Liver (tissue), 9 donors: ENCODE data around the gene GAD2. TPM values are rescaled to one million over a fixed set of nuclear protein-coding genes. Genes with fewer than 3 reads are reported as not detected.

Experiments used
- DNase-seq: peaks from one replicate; pipeline ENCODE4 v3.0.0-alpha.2; 2017; ENCODE audit warnings: low spot score
- H3K27ac ChIP-seq, 2 donors: one replicate each; pipeline ENCODE4 v1.7.0; 2013; ENCODE audit warnings: inconsistent platforms in 2 of 2, low read length in 2 of 2, control low read depth in 1 of 2, low read depth in 1 of 2, mild to moderate bottlenecking in 1 of 2
- H3K27me3 ChIP-seq, 4 donors: one replicate each; pipeline versions ENCODE4 v1.6.1 to v1.7.0; 2013; ENCODE audit warnings: low read length in 3 of 4, inconsistent platforms in 1 of 4, mild to moderate bottlenecking in 1 of 4, moderate library complexity in 1 of 4; ENCODE audit not compliant: control insufficient read depth in 4 of 4, insufficient read depth in 4 of 4
- H3K36me3 ChIP-seq, 4 donors: one replicate each; pipeline versions ENCODE4 v1.6.1 to v1.7.0; 2013; ENCODE audit warnings: low read length in 3 of 4, mild to moderate bottlenecking in 3 of 4, low read depth in 1 of 4, moderate library complexity in 1 of 4; ENCODE audit not compliant: control insufficient read depth in 4 of 4, insufficient read depth in 3 of 4
- H3K4me1 ChIP-seq, 4 donors: one replicate each; pipeline versions ENCODE4 v1.6.1 to v1.7.0; 2013; ENCODE audit warnings: low read length in 3 of 4, mild to moderate bottlenecking in 3 of 4, moderate library complexity in 1 of 4; ENCODE audit not compliant: control insufficient read depth in 4 of 4, insufficient read depth in 4 of 4
- H3K4me3 ChIP-seq, 3 donors: one replicate each; pipeline versions ENCODE4 v1.6.1 to v1.7.0; 2013; ENCODE audit warnings: low read length in 3 of 3, control low read depth in 1 of 3, low read depth in 1 of 3, mild to moderate bottlenecking in 1 of 3
- H3K9ac ChIP-seq, 2 donors: one replicate each; pipeline ENCODE4 v1.7.0; 2013; ENCODE audit warnings: low read length in 2 of 2, mild to moderate bottlenecking in 2 of 2, moderate library complexity in 2 of 2, control low read depth in 1 of 2, low read depth in 1 of 2
- H3K9me3 ChIP-seq, 4 donors: one replicate each; pipeline versions ENCODE4 v1.6.1 to v1.7.0; 2013; ENCODE audit warnings: low read length in 3 of 4; ENCODE audit not compliant: control insufficient read depth in 4 of 4
- ATF3 ChIP-seq: IDR thresholded peaks from 2 replicates; pipeline ENCODE4 v1.6.1; 2016; ENCODE audit warnings: antibody characterized with exemption
- CTCF ChIP-seq: fragments of 150-350 bp; IDR thresholded peaks from 2 replicates; pipeline ENCODE4 v1.5.1; 2017; ENCODE audit warnings: improper control_type of control experiment, low read depth, low read length; ENCODE audit not compliant: missing input control
- EGR1 ChIP-seq, 2 donors: IDR thresholded peaks; 2 replicates each; pipeline ENCODE4 v1.6.1; 2016 to 2018; ENCODE audit warnings: antibody characterized with exemption in 2 of 2, low read depth in 2 of 2
- FOXA1 ChIP-seq: IDR thresholded peaks from 2 replicates; pipeline ENCODE4 v1.6.1; 2016; ENCODE audit warnings: antibody characterized with exemption
- FOXA2 ChIP-seq: IDR thresholded peaks from 2 replicates; pipeline ENCODE4 v1.6.1; 2016; ENCODE audit warnings: antibody characterized with exemption
- GABPA ChIP-seq, 2 donors: IDR thresholded peaks in 1 of 2; conservative IDR thresholded peaks in 1 of 2; 2 replicates each; pipeline ENCODE4 v1.6.1; 2016; ENCODE audit warnings: antibody characterized with exemption in 2 of 2, mild to moderate bottlenecking in 1 of 2, moderate library complexity in 1 of 2
- HNF4A ChIP-seq, 2 donors: conservative IDR thresholded peaks; 2 replicates each; pipeline ENCODE4 v1.6.1; 2016; ENCODE audit warnings: antibody characterized with exemption in 2 of 2, mild to moderate bottlenecking in 2 of 2
- HNF4G ChIP-seq: IDR thresholded peaks from 2 replicates; pipeline ENCODE4 v1.6.1; 2016; ENCODE audit warnings: antibody characterized with exemption
- JUND ChIP-seq, 2 donors: IDR thresholded peaks; 2 replicates each; pipeline ENCODE4 v1.6.1; 2016; ENCODE audit warnings: antibody characterized with exemption in 2 of 2
- MAX ChIP-seq: IDR thresholded peaks from 2 replicates; pipeline ENCODE4 v1.6.1; 2016; ENCODE audit warnings: antibody characterized with exemption
- NR2F2 ChIP-seq: IDR thresholded peaks from 2 replicates; pipeline ENCODE4 v1.6.1; 2016; ENCODE audit warnings: antibody characterized with exemption
- RAD21 ChIP-seq, 2 donors: IDR thresholded peaks; 2 replicates each; pipeline ENCODE4 v1.6.1; 2016; ENCODE audit warnings: antibody characterized with exemption in 2 of 2, mild to moderate bottlenecking in 2 of 2
- REST ChIP-seq: IDR thresholded peaks from 2 replicates; pipeline ENCODE4 v1.6.1; 2016; ENCODE audit warnings: antibody characterized with exemption, mild to moderate bottlenecking
- RXRA ChIP-seq, 2 donors: IDR thresholded peaks; 2 replicates each; pipeline ENCODE4 v1.6.1; 2017 to 2018; ENCODE audit warnings: antibody characterized with exemption in 2 of 2, mild to moderate bottlenecking in 1 of 2
- SP1 ChIP-seq: IDR thresholded peaks from 2 replicates; pipeline ENCODE4 v1.6.1; 2018; ENCODE audit warnings: antibody characterized with exemption, mild to moderate bottlenecking
- TAF1 ChIP-seq: conservative IDR thresholded peaks from 2 replicates; pipeline ENCODE4 v1.6.1; 2016; ENCODE audit warnings: antibody characterized with exemption, mild to moderate bottlenecking
- YY1 ChIP-seq: IDR thresholded peaks from 2 replicates; pipeline ENCODE4 v1.6.1; 2016; ENCODE audit warnings: antibody characterized with exemption, mild to moderate bottlenecking
- ZBTB33 ChIP-seq: IDR thresholded peaks from 2 replicates; pipeline ENCODE4 v1.6.1; 2016; ENCODE audit warnings: antibody characterized with exemption
- WGBS: extraction: QIAGEN DNeasy Blood & Tissue Kit; methylation state at CpG from one replicate; pipeline ENCODE4 v1.1.7; 2013; 5-methylcytosine and 5-hydroxymethylcytosine counted together
- polyA plus RNA-seq, 2 donors: library from polyadenylated mRNA; stranded (reverse) in 1 of 2; unstranded in 1 of 2; fragments of 200-250 nt in 1 of 2; fragments of >200 nt in 1 of 2; fragmentation: Nextera tagmentation in 1 of 2; extraction: Ambion mirVana in 1 of 2; gene quantifications; one replicate each; pipeline versions ENCODE4 v1.2.1 to v1.2.3, GENCODE V29; 2013 to 2015
- total RNA-seq, 2 donors: library from RNA; depleted of rRNA; stranded (reverse); fragments of >200 nt; gene quantifications; one replicate each; pipeline ENCODE4 v1.2.3, GENCODE V29; 2014
- donor health status: healthy.
- donor health status: healthy.
- donor health status: healthy.
- donor health status: healthy.
- donor health status: healthy.

GAD2 gene
- total and polyA plus RNA-seq, 4 donors = not detected

- H3K9me3 ChIP-seq = peaks cover 0 to 3% (median 0%) of the 10 kb centered on the region in 4 donors
- no peak for DNase-seq
- no peak overlapping the region for H3K9ac ChIP-seq
- H3K27me3 ChIP-seq = peaks cover 0 to 2% (median 0%) of the 10 kb centered on the region in 4 donors
- H3K4me3 ChIP-seq = no peak overlapping the region
- no peak for TF ChIP-seq SP1
- no peak for TF ChIP-seq EGR1 (IDR thresholded peaks at IDR 0.05; ENCODE audit: low read depth in 2 of 2)
- TF ChIP-seq HNF4G = no peak
- no peak for TF ChIP-seq GABPA (IDR thresholded peaks at IDR 0.05 in 1 of 2, conservative IDR thresholded peaks at IDR 0.05 in 1 of 2)
- TF ChIP-seq ZBTB33 = no peak
- no peak for TF ChIP-seq NR2F2
- TF ChIP-seq YY1 = no peak
- TF ChIP-seq TAF1 = no peak
- no peak for TF ChIP-seq FOXA2
- TF ChIP-seq FOXA1 = no peak
- no peak for TF ChIP-seq RAD21 (IDR thresholded peaks at IDR 0.05)
- TF ChIP-seq HNF4A (conservative IDR thresholded peaks at IDR 0.05) = no peak
- TF ChIP-seq REST = no peak
- TF ChIP-seq JUND (IDR thresholded peaks at IDR 0.05) = no peak
- TF ChIP-seq ATF3 = no peak
- no peak for TF ChIP-seq CTCF
- no peak overlapping the region for H3K27ac ChIP-seq
- no peaks in the 10 kb centered on the region for H3K36me3 ChIP-seq
- 89% methylated on average over 6 of the region's 6 CpGs for WGBS
- no peaks in the 10 kb centered on the region for H3K4me1 ChIP-seq
Observed at GRCh38 chr10:26251925-26252324, 35.4 kb downstream of the GAD2 start.

GRCh38 chr10:26254616-26255015, 38.0 kb downstream of the GAD2 start:
- 81% methylated on average over 7 of the region's 7 CpGs for WGBS
- no peak for TF ChIP-seq MAX
- no peak for TF ChIP-seq FOXA1
- no peak for TF ChIP-seq RXRA (IDR thresholded peaks at IDR 0.05)
- no peak for TF ChIP-seq NR2F2
- TF ChIP-seq RAD21 (IDR thresholded peaks at IDR 0.05) = no peak
- TF ChIP-seq HNF4G = no peak
- no peak for TF ChIP-seq JUND (IDR thresholded peaks at IDR 0.05)
- no peak for TF ChIP-seq YY1
- TF ChIP-seq ATF3 = no peak
- no peak for TF ChIP-seq FOXA2
- TF ChIP-seq HNF4A (conservative IDR thresholded peaks at IDR 0.05) = no peak
- no peak for TF ChIP-seq CTCF
- peaks cover 0 to 2% (median under 1%) of the 10 kb centered on the region in 4 donors for H3K27me3 ChIP-seq

More at GRCh38 chr10:26254616-26255015, 38.0 kb downstream of the GAD2 start:
- Histone ChIP-seq H3K9me3 (peaks cover 0 to 3% (median 0%) of the 10 kb centered on the region in 4 donors), H3K4me3 (no peak overlapping the region), H3K36me3 (no peaks in the 10 kb centered on the region), H3K27ac (no peak overlapping the region), H3K4me1 (no peaks in the 10 kb centered on the region), H3K9ac (no peak overlapping the region)
- DNase-seq = no peak
